ENCODE measurements around the gene CSTF3. TPM values are rescaled to one million over a fixed set of nuclear protein-coding genes. Genes with fewer than 3 reads are reported as not detected.
A peak's percentile ranks its signal among the peaks of the same experiment; 100 is the strongest.

The CSTF3 gene
- total RNA-seq = 5.2 TPM

DNA sequence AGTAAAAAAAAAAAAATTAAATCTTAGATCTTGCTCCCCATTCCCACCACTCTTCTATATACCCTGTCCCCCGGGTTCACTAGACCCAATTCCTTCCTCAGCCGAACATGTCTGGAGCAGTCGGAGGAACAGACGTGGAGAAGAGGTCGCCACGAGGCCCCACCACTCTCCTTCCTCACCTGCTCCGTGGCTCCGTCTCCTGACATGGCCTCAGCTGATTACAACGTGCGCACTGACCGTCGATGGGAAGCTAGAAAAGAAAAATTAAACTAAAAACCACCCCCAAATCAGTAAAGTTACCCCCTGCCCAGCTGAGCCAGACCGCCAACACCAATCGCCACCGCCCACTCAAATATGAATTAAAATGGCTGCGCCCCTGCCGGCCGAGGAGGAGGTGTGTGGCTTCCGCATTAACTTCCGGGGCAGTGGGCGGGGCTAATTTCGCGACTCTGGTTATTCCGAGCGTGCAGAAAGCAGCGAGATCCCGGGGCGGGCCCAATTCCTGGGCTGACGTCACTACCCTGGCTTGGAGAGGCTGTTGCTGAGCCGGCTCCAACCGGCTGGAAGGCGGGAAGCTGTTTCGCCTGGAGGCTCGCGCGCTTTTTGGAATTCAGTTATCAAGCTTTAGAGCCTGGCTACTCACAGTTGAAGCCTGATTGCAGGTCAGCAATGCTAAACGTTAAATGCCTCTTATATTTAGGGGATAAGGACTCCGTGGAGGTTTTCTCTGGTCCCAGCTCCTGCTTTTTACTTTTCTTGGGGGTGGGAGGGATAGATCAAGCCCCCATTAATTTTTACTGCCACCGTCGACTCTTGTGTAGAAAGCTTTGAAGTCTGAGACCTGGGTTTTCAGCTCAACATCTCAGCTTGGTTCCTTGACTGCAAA is at the start of gene CSTF3:
CSTF3 (minus strand) TSS at position 361 of the 886 bp plus-strand sequence; CDS start at position 206, 155 bp downstream.
- peak within 1 kb of the TSS; percentile 94 for H3K4me3 ChIP-seq (ENCODE audit: low read length)
- H3K9me3 ChIP-seq (ENCODE audit: low read depth, low read length) = no peaks in the 10 kb centered on the region
- H3K4me1 ChIP-seq (ENCODE audit: insufficient read depth, low read length) = peaks cover 31% of the 10 kb centered on the region
- H3K27me3 ChIP-seq (ENCODE audit: insufficient read depth, low read length) = no peaks in the 10 kb centered on the region

DNA sequence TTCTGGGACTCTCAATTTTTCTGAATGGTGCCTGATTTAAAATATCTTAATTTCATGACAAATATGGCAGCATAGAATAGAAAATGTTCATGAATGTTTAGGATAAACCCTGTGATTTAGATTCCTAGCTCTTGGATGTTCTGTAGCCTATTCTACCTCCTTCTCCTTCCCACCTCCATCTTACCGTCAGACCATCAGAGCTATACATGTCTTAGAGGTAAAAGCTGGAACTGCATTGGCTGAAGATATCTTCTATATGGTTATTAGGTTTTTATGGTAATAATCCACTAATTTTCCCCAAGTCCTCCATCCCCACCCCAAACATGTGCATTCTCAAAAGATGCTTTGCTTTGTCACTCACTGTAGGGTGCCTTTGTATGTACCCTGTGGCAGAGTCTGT is 46.9 kb upstream of the CSTF3 start:
- H3K27me3 ChIP-seq (ENCODE audit: insufficient read depth, low read length) = no peaks in the 10 kb centered on the region
- H3K4me1 ChIP-seq (ENCODE audit: insufficient read depth, low read length) = peaks cover 43% of the 10 kb centered on the region
- H3K9me3 ChIP-seq (ENCODE audit: low read depth, low read length) = no peaks in the 10 kb centered on the region
- H3K4me3 ChIP-seq (ENCODE audit: low read length) = no peak overlapping the region

DNA sequence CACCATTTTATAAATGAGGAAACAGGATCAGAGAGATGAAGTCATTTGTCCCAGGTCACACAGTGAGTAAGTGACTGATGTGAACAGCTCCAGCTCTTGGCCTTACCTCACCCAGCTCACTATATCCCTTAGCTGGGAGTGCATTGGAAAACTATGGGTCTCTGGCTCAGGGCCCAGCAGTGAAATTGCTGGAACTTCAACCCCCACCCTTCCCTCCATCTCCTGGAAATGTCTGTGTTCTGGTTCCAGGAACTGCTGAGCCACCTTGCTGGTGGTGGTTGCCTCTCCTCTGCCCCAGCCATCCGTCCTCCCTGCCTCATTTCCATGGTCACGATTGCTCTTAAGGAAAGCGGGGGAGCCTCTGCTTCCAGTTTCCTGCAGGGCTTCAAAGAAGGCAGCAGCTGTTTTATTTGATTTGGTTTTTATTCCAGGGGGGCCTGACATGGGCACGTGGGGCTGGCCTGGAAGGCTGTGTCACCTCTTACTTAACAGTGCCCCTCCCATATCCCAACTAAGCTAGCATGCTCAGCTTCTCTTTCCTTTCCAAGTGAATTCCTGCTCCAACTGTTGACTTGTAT is 46.2 kb upstream of the CSTF3 start:
- no peaks in the 10 kb centered on the region for H3K9me3 ChIP-seq (ENCODE audit: low read depth, low read length)
- peaks cover 37% of the 10 kb centered on the region for H3K4me1 ChIP-seq (ENCODE audit: insufficient read depth, low read length)
- H3K4me3 ChIP-seq (ENCODE audit: low read length) = no peak overlapping the region
- H3K27me3 ChIP-seq (ENCODE audit: insufficient read depth, low read length) = no peaks in the 10 kb centered on the region

DNA sequence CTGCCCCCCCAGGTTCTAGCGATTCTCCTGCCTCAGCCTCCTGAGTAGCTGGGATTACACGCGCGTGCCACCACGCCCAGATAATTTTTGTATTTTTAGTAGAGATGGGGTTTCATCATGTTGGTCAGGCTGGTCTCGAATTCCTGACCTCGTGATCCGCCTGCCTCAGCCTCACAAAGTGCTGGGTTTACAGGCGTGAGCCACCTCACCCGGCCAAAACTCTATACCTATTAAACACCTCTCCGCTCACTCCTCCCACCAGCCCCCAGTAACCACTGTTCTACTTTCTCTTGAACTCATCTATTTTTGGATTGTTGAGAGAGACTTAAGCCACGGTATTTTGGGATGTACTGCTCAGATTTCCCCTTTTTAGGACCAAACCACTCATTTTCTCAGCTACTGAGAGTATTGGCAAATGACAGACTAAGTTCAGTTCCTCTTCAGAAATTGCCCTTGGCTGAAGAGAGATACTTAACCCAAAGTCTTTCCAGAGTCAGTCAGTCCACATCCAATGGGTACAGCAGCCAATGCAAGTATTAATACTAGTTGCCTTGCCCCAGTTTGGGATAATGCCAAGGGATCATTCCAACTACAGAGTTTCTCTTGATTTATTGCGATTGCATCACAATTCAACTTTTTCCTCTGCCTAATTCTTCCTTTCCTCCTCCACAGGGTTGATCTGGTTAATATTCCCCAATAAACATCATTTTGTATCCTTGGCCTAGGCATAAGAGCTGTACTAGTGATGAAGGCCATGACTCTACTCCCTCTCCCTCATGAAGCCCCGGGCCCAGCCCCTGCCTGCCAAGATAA is 36.8 kb upstream of the CSTF3 start:
- H3K4me1 ChIP-seq (ENCODE audit: insufficient read depth, low read length) = peaks cover 60% of the 10 kb centered on the region
- no peaks in the 10 kb centered on the region for H3K9me3 ChIP-seq (ENCODE audit: low read depth, low read length)
- H3K27me3 ChIP-seq (ENCODE audit: insufficient read depth, low read length) = no peaks in the 10 kb centered on the region
- H3K4me3 ChIP-seq (ENCODE audit: low read length) = no peak overlapping the region

DNA sequence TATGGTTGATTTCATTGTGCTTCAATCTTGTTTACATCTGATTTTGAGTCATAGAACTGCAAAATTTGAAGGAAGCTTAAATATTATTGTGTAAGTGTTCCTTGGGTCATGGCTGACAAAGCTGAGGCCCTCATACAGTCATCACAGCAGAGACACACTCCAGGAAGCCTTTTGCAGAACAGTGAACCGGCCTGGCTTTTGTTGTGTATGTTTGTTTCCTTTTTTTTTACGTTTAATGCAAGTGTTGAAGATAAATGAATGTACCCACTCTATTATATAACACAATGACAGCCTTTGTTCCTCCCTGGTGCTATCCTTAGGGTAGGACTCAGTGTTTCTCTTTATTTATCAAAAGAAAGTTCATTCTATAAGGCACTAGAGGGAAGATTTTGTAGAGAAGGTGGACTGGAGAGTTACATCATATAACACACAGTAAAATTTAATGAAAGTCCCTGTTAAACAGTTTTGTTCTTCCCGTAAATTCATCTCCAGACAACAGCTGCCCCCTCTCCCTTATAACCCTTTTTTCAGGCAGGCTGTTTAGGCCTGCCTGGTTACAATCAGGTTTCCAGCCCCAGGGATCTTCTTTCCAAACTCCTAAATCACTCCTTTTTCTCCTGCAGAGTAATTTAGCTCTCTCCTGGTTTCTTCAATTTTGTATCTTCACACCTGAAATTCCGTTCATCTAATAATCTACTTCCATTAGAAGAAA is 34.3 kb upstream of the CSTF3 start:
- no peak overlapping the region for H3K4me3 ChIP-seq (ENCODE audit: low read length)
- H3K27me3 ChIP-seq (ENCODE audit: insufficient read depth, low read length) = no peaks in the 10 kb centered on the region

DNA sequence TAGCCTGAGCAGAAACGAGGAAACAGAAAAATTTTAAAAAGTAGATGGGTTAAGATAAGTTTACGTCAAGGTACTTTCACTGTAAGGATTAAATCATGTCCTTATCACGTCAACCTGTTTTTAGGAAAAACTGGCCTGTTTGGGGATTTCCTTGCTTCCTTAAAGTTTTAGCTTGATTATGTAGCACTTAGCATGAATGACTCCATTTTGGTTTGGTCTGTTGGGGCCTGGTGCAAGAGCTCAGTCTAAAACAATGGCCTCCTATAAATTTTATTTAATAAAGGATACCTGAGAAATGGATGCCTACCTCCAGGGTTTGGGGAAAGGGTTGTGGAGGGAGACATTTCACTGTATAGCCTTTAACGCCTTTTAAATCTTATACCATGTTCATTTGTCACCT is 33.2 kb upstream of the CSTF3 start:
- Histone ChIP-seq H3K4me1 (ENCODE audit: insufficient read depth, low read length) (peaks cover 59% of the 10 kb centered on the region), H3K4me3 (ENCODE audit: low read length) (no peak overlapping the region), H3K9me3 (ENCODE audit: low read depth, low read length) (no peaks in the 10 kb centered on the region), H3K27me3 (ENCODE audit: insufficient read depth, low read length) (no peaks in the 10 kb centered on the region)

More for the DNA sequence above, 34.3 kb upstream of the CSTF3 start:
- Histone ChIP-seq H3K4me1 (ENCODE audit: insufficient read depth, low read length) (peaks cover 64% of the 10 kb centered on the region), H3K9me3 (ENCODE audit: low read depth, low read length) (no peaks in the 10 kb centered on the region)

DNA sequence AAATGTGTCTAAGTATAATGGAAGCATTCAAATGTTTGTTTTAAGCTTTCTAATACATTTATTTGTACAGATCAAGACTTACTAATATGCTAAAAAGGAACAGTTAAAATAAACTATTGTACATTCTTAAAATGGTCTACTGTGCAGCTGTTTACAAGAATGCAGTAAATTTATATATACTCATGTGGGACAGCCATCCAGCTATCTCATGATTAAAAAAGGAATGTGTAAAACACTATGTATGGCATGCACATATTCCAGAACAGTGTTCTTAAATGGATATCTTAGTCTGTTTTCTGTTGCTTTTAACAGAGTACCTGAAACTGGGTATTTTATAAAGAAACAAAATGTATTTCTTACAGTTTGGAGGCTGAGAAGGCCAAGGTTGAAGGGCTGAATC is 30.2 kb upstream of the CSTF3 start:
- peaks cover 35% of the 10 kb centered on the region for H3K4me1 ChIP-seq (ENCODE audit: insufficient read depth, low read length)
- H3K27me3 ChIP-seq (ENCODE audit: insufficient read depth, low read length) = no peaks in the 10 kb centered on the region
- no peaks in the 10 kb centered on the region for H3K9me3 ChIP-seq (ENCODE audit: low read depth, low read length)
- no peak overlapping the region for H3K4me3 ChIP-seq (ENCODE audit: low read length)

DNA sequence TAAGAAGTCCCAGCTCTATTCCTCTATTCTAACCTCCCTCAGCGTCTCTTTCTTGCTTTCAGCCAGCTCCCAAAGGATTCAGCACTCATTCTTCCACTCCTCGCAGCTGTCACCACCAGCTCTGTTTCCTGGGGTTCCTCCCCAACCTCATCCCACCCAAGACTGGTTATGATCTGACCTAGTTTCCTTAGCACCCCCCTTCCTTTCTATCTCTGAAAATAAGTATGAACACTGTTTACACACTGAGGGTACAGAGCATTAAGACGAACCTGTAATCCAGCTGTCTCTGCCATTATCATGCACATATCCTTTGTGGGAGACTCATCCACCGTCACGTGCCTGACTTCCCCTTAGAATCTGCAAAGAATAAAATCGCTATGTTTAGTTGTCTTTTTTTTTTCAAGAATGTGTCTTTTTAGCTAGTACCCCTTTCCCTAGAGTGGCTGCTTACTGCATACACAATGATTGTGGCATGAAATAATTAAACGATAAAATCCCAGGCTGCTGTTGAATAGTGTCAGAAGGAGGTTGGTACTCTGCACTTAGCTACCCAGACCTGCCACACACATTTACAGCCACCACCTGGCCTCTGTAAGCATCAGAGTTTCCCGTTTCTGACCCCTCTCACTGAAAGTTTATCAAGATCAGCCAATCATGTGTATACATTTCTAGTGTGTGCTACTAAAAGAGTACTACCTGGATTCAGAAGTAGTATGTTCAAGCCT is 26.9 kb upstream of the CSTF3 start:
- Histone ChIP-seq H3K9me3 (ENCODE audit: low read depth, low read length) (no peaks in the 10 kb centered on the region), H3K4me1 (ENCODE audit: insufficient read depth, low read length) (peaks cover 9% of the 10 kb centered on the region), H3K27me3 (ENCODE audit: insufficient read depth, low read length) (no peaks in the 10 kb centered on the region), H3K4me3 (ENCODE audit: low read length) (no peak overlapping the region)

DNA sequence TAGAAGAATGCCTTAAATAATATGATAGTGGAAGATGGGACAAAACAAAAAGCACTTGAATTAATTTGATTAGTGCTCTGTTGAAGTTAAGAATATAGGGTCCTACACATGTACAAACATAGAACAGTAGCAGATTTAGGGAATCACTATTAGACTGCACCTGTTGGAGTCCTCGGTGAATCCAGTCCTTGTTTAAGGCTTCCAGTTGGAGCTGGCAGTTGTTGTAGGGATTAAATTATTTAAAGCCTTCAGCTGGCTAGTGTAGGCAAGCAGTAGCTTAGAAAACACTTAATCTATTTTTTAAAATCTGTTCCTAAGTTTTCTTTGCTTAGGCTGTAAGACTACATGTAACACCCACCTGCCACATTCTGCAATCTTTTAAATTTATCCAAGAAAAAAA is 24.5 kb upstream of the CSTF3 start:
- Histone ChIP-seq H3K27me3 (ENCODE audit: insufficient read depth, low read length) (no peaks in the 10 kb centered on the region), H3K4me1 (ENCODE audit: insufficient read depth, low read length) (peaks cover 5% of the 10 kb centered on the region), H3K9me3 (ENCODE audit: low read depth, low read length) (no peaks in the 10 kb centered on the region), H3K4me3 (ENCODE audit: low read length) (no peak overlapping the region)

DNA sequence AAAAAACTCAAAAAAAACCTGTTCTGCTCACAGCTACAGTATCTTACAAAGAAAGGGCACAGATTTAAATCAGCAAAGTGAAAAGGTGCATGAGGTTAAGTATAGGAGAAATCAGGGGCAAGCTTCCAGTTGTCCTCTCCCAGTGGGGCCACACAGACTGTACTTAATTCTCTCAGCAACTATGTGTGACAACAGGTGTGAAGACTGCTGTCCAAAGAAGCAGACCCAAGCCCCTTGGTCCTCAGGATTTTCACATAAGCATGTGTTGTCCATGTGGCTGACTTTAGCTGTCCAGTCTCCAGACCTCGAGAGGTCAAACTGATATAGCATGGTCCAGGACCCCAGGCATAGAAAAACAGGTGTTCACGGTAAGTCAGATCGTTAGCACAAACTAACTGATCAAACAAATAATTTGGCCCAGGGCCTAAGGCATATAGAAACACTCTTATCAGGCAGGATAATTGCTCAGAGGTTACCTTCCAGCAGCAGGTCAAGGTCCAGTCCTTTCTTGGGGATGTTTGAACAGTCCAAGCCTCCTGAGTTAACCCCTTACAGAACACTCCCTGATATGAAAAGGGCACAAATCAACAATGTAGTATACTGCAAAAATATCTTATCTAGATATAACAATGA is 21.1 kb upstream of the CSTF3 start:
- no peaks in the 10 kb centered on the region for H3K27me3 ChIP-seq (ENCODE audit: insufficient read depth, low read length)
- no peak overlapping the region for H3K4me3 ChIP-seq (ENCODE audit: low read length)
- H3K9me3 ChIP-seq (ENCODE audit: low read depth, low read length) = no peaks in the 10 kb centered on the region
- H3K4me1 ChIP-seq (ENCODE audit: insufficient read depth, low read length) = peaks cover 18% of the 10 kb centered on the region

DNA sequence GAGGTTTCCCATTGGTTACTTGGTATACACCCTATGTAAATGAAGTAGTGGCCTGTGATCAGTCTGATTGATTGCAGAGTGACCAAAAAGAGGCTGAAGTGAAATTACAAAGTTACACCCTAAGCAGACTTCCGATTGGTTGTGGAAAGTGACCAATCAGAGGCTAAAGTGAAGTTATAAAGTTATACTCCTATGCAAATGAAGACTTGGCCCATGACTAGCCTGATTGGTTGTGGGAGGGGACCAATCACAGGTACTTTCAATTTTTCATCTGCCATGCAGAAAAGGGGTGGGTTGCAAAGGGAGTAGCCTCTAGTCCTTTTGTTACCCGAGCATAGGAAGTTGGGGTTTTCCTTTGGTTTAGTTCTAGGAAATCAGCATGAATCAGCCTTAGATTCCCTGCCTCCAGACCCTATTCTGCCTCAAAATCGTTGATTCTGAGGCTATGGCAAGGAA is 18.1 kb upstream of the CSTF3 start:
- no peak overlapping the region for H3K4me3 ChIP-seq (ENCODE audit: low read length)
- no peaks in the 10 kb centered on the region for H3K27me3 ChIP-seq (ENCODE audit: insufficient read depth, low read length)
- no peaks in the 10 kb centered on the region for H3K9me3 ChIP-seq (ENCODE audit: low read depth, low read length)
- H3K4me1 ChIP-seq (ENCODE audit: insufficient read depth, low read length) = peaks cover 18% of the 10 kb centered on the region

DNA sequence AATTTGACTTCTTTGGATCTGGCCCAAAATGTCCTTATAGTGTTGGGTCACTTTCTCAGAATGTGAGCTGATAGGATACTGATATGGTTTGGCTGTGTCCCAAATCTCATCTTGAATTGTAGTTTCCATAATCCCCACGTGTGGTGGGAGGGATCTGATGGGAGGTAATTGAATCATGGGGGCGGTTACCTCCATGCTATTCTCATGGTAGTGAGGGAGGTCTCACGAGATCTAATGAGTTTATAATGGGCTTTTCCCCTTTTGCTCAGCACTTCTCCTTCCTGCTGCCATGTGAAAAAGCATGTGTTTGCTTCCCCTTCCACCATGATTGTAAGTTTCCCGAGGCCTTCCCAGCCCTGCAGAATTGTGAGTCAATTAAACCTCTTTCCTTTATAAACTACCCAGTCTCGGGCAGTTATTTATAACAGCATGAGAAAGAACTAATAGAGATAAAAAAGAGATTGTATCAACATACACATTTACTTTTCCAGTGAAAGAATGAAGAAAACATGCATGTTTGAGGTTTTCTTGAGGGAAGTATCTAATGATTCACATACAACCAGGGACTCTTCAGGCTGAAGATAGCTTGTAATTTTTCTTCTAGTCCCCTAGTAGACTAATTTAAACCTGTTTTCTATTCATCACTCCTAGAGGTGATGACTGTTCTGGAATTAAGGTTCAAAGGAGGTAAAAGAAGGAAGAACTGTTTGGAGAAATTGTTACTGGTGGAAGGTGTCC is 17.3 kb upstream of the CSTF3 start:
- H3K27me3 ChIP-seq (ENCODE audit: insufficient read depth, low read length) = no peaks in the 10 kb centered on the region
- H3K4me3 ChIP-seq (ENCODE audit: low read length) = no peak overlapping the region
- no peaks in the 10 kb centered on the region for H3K9me3 ChIP-seq (ENCODE audit: low read depth, low read length)
- H3K4me1 ChIP-seq (ENCODE audit: insufficient read depth, low read length) = peaks cover 18% of the 10 kb centered on the region

DNA sequence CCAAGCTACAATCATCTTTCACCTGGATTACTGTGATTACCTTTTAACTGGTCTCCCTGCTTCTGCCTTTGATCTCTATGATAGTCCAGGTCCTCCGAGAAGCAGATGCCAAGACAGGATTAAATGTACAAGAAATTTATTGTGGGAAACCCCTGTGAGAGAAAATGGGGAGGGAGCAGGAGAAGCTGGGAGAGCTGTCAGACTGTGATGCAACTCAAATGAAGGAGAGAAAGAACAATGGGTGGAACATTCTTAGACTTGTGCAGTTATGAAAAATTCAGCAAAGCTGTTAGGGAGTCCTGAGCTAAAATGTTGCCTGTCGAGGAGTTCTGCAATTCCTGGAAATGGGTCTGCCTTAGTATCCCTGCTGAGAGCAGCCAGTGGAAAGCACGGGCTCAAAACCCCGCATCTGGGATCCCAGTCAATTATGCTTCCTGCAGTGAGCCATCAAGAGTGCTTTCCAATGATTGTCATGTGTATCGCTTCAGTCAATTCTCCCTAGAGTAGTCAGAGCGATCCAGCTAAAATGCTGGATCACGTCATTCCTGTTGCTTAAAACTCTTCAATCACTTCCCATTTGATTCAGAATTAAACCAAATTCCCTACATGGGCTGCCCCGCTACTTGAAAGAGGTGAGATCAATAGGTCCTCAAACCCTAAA is 16.5 kb upstream of the CSTF3 start:
- peaks cover 23% of the 10 kb centered on the region for H3K4me1 ChIP-seq (ENCODE audit: insufficient read depth, low read length)
- no peaks in the 10 kb centered on the region for H3K9me3 ChIP-seq (ENCODE audit: low read depth, low read length)
- no peaks in the 10 kb centered on the region for H3K27me3 ChIP-seq (ENCODE audit: insufficient read depth, low read length)
- H3K4me3 ChIP-seq (ENCODE audit: low read length) = no peak overlapping the region
